NCI-H2227 (cell line): ENCODE results near the gene MMP1.

ENCODE experiments used
- DNase-seq: peaks from one replicate; lab custom pipeline; 2025; ENCODE audit not compliant: unreplicated experiment; lab: John Stamatoyannopoulos, UW

MMP1 gene

DNA sequence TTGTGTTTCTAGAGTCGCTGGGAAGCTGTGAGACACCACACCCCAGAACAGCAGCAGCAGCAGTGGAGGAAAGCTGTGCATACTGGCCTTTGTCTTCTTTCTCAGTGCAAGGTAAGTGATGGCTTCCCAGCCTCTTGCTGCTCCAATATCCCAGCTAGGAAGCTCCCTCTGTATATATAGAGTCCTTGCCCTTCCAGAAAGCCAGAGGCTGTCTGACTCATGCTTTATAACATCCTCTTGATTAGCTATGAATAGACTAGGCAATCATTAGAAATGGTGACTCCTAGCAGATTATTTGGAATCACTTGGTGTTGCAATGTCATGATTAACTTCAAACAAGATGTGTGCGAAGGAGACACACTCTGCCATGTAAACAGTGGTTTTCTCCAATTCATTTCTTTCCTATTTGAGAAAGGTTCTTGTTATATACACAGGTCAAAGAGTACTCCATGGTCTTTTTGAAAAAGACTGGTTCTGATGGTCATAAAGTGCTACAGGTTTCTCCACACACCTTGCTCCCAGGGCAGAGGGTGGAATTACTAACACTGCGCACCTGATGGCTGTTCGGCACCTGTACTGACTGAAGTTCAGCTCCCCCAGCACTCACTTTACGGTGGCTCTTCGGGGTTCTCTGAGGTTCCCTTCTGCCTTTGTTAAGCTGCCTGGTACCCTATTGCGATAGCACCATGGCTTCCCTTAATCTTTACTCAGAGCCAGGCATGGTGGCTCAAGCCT is at the start of gene MMP1:
Gene MMP1 (minus strand): TSS at position 149 of the 735 bp plus-strand sequence. CDS start 68 bp downstream, at position 81.
- DNase-seq, result no peak

DNA sequence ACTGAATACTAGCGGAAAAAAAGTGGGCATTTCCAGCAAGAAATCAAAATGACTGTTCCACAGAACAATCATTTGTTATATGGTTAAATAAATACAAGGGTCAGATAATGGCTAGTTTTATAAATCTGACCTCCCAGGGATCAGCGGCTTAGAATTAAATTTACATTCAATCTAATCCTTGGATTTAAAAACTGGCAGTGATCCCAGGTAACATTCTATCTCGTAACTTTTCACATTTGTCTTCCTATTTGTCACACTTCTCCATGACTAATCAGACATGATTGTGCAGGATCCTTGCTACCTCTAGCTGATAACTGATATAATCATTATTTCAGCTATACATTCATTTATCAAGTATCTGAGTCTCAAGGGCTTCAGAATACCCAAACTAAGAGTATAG is 48.3 kb upstream of the MMP1 start:
- DNase-seq, result no peak

DNA sequence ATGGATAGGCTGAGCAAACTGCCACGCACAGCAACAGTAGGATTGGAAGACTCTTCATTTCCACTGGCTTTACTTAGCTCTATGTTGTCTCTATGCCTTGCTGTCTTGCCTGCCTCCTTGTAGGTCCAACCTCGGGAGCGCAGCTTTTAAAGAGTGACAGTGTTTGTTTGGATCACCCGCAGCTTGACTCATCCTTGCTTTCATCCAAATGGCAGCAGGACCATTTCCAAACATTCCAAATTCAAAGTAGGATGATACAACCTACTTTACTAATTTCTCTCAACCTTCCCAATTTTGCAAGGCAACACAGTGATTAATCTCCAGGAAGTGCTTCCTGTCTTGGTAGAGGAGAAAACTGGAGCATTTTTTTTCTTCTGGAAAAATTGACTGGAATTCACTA is 45.5 kb upstream of the MMP1 start, which contains the start of gene MMP3:
Gene MMP3 (minus strand): TSS at position 121 of the 400 bp plus-strand sequence. CDS start 63 bp downstream, at position 58.
- DNase-seq, result no peak

GRCh38 chr11:102842930-102843329 is 45.0 kb upstream of the MMP1 start:
- no peak for DNase-seq

- no peak for DNase-seq
These were observed 42.1 kb upstream of the MMP1 start for GRCh38 chr11:102840018-102840417.

DNA sequence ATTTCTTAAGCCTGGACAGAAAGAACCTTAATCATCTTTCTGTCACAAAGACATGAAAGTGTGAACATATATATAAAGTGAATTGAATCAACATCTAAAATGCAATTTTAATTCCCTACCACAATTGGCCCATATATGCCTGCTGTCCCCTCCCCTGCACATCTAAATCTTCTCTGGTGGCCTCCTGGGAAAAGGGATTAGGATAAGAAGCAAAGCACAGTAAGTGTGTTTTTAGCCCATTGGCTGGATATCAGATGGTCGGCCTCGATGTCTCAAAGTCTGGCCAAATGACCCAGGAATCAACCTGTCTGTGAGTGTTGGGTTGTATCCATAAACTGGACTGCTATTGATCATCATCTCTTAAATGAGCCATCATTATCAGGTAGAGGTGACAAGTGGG is 39.7 kb upstream of the MMP1 start:
- DNase-seq, result no peak

GRCh38 chr11:102837156-102837555 is 39.2 kb upstream of the MMP1 start:
- DNase-seq, result no peak

DNA sequence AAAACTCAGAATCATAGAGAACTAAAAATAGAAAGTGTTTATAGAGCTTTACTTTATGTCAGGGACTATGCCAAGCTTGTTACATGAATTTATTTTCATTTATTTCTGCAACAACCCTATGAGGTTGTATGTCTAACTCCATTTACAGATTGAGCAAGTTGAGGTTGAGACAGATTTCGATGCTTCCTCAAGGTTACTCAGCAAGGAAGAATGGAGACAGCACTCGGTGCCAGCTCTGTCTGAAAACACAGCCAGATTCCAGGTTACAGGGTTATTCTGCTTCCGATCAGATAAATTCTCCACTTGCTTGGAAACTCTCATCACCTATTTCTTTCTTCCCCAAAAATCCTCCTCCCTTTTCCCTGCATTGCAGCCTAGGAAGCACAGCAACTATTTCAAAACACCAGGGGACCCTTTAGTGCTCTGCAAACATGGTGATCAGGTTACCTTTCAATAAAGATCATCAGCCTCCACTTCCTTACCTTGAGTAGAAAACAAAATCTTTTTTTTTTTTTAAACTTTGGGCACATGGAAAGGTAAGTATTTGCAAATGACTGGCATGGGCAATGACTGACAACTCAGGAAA is 38.4 kb upstream of the MMP1 start:
- DNase-seq, result no peak

GRCh38 chr11:102833731-102834130 is 35.8 kb upstream of the MMP1 start:
- DNase-seq, result no peak

- DNase-seq, result no peak
These were observed 34.7 kb upstream of the MMP1 start for GRCh38 chr11:102832612-102833011.

DNA sequence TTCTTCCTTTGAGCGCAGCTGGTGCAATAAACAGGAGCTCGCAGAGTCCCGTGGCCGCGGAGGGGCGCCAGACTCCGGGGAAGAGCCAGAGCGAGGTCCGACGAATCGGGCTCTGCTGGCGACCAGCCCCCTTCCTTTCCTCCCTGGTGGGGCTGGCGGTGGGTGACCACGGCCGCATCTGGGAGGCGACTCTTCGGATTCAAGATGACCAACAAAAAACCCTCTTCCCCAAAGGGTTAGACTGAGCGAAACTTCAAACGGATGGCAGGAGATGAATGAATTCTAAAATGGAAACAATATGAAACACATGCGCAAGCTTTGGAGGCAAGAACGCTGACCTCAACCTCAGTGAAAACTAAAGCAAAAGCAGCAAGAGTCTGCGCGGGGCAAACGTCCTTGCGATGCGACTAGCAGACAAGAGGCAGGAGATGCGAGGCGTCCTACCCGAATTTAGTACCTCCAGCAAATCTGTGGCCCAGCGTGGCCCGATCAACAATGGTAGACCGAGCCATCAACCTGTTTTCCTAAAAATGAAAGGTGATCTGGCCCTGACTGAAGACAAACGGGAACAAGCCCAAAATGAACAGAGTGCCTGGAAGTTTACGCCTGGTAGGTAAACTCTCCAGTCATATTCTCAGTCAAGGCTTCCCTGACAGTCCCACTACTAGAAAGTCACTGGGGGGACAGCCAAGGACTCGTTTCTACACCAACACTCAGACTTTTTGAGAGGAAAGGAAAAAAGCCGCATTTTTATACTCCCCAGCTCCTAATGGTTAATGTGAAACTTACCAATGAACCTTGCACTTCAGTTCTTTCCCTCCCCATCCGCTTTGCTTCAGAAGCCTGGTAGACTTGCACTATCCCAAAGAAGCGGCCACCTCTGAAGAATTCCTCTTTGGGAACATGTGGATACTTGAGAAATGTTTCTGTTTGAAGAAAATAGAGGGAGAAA is 33.8 kb upstream of the MMP1 start:
- no peak for DNase-seq

- no peak for DNase-seq
These were observed 33.1 kb upstream of the MMP1 start for GRCh38 chr11:102831128-102831488.

DNA sequence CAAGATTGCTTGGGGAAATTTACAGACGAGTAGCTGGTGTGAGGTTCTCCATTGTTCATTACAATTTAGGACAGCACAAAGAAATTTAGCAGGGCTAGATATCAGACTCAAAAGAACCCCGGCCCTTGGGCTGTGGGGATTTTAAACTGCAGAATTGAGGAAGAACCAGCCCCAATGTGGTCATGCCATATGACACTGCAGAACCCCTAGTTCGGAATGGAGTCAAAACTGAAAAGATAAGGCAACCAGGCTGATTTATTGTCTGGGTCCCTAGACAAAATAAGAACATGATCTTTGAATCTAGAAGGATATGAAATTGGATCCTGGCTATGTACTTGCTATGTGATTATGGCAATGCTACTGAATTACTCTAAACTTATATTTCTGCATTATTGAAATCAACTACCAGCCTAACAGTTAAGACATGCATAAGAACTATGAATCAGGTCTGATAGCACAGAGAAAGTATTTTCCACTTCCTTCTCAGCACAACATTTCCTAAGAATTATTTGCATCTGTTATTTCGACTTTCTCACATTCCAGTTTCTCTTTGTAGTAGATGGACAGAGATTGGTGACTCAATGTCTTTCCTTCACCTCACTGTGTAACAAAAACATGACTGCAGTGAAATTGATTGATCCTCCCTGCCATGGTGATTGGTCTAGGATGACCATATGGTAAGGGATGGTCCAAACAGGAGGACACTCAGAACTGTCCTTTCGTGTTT is 32.2 kb upstream of the MMP1 start:
- DNase-seq, result no peak

- no peak for DNase-seq
These were observed 31.5 kb upstream of the MMP1 start for GRCh38 chr11:102829316-102830000.

DNA sequence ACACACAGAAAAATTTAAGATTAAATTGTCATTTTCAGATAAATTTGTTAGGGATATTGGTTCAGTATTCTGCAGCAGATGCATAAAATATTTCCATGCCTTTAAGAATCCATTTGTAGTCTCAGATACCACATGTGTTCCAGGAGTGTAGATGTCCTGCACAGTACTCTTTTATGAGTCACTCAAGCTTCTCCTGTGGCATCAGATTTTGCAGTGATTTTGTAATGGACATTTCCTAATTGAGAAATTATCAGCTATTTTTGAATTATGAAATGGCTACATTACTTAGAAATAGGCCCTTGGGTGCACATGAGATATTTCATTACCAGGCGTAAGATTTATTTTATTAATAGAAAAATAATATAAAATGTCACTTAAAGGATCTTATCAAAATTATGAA is 26.6 kb upstream of the MMP1 start:
- no peak for DNase-seq

DNA sequence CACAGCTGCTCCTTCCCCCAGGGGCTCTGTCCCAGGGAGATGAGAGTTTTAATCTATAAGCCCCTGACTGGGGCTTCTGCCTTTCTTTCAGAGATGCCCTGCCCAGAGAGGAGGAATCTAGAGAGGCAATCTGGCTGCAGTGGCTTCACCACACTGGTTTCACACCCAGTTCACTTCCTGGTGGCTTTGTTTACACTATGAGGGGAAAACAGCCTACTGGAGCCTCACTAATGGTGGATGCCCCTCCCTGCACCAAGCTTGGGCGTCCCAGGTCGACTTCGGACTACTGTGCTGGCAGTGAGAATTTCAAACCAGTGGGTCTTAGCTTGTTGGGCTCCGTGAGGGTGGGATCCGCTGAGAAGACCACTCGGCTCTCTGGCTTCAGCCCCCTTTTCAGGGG is 21.5 kb upstream of the MMP1 start:
- DNase-seq, result no peak

GRCh38 chr11:102813484-102813883 is 15.5 kb upstream of the MMP1 start:
- DNase-seq, result no peak

DNA sequence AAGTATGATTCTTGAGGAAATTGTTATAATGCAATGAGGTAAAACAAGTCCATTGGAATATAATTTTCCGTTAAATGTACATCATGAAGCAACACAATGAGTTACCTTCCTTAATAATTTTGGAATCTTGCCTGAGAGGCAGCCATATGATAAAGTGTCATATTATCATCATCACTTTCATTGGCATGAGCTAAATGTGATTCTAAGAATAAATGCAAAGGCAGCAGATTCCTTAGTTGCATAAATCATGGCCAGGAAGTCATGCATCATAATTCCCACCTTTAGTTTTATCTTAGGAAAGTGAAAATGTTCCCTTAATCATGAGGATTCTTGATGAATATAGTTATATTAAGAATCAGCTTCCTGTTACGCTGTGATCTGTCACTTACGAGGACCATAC is 14.2 kb upstream of the MMP1 start:
- DNase-seq, result no peak

- DNase-seq, result no peak
These were observed 13.1 kb upstream of the MMP1 start for GRCh38 chr11:102810950-102811660.

GRCh38 chr11:102809971-102810370 is 12.0 kb upstream of the MMP1 start:
- DNase-seq, result no peak
